Frontal cortex (tissue), 1 donor: Measurements from ENCODE around the gene LRRC27. TPM values are rescaled to one million over a fixed set of nuclear protein-coding genes. Genes with fewer than 3 reads are reported as not detected.

ENCODE experiments used
- total RNA-seq: library from RNA; depleted of rRNA; stranded (reverse); fragments of >200 nt; gene quantifications from one replicate; pipeline ENCODE4 v1.2.3, GENCODE V29; 2014

Gene LRRC27
- total RNA-seq, 1 donor from 2014 or later = 20.0 TPM

Other genes starting within 250 kb of the LRRC27 start
- gene DPYSL4, start 145.2 kb upstream of the LRRC27 start, total RNA-seq = 43.6 TPM
- gene STK32C, start 24.2 kb upstream of the LRRC27 start, total RNA-seq = 25.3 TPM
- gene PWWP2B, start 65.0 kb downstream of the LRRC27 start, total RNA-seq = 9.4 TPM
- gene INPP5A, start 205.6 kb downstream of the LRRC27 start, total RNA-seq = 38.7 TPM